GM23338 (cell line): Measurements from ENCODE around the gene PTPRN2. TPM values are rescaled to one million over a fixed set of nuclear protein-coding genes. Genes with fewer than 3 reads are reported as not detected.

Experiments used
- ATAC-seq: fragments of 200-7000 bp; cut with Tn5 transposase; 3 replicates; pipeline ENCODE4 v1.9.1; 2020
- DNase-seq: peaks from one replicate; pipeline ENCODE4 v3.0.0-alpha.2; 2015; ENCODE audit warnings: low spot score
- H2AFZ ChIP-seq: fragments of 200-600 bp; sonication (generic); 2 replicates; pipeline ENCODE4 v1.8.0; 2016; ENCODE audit warnings: antibody characterized with exemption, mild to moderate bottlenecking, moderate library complexity
- H3F3A ChIP-seq: fragments of 200-600 bp; sonication (generic); replicated peaks from 2 replicates; pipeline ENCODE4 v1.8.0; 2017; ENCODE audit warnings: antibody characterized with exemption, mixed run types, low read depth
- H3K27ac ChIP-seq: fragments of 200-600 bp; sonication (generic); 2 replicates; pipeline ENCODE4 v1.6.1; 2016; ENCODE audit warnings: low read depth
- H3K27me3 ChIP-seq: fragments of 200-600 bp; sonication (generic); 2 replicates; pipeline ENCODE4 v1.8.0; 2016; ENCODE audit warnings: mild to moderate bottlenecking, mixed run types, moderate library complexity; ENCODE audit not compliant: insufficient read depth
- H3K36me3 ChIP-seq: fragments of 200-600 bp; sonication (generic); 2 replicates; pipeline ENCODE4 v1.8.0; 2016; ENCODE audit warnings: mild to moderate bottlenecking; ENCODE audit not compliant: insufficient read depth
- H3K4me1 ChIP-seq: fragments of 200-600 bp; sonication (generic); 2 replicates; pipeline ENCODE4 v1.8.0; 2016; ENCODE audit warnings: mild to moderate bottlenecking, moderate library complexity; ENCODE audit not compliant: insufficient read depth
- H3K4me2 ChIP-seq: fragments of 200-600 bp; sonication (generic); 2 replicates; pipeline ENCODE4 v1.7.1; 2017; ENCODE audit warnings: mixed run types
- H3K4me3 ChIP-seq: fragments of 200-600 bp; sonication (generic); 2 replicates; pipeline ENCODE4 v1.6.1; 2016; ENCODE audit warnings: mixed run types
- H3K79me2 ChIP-seq: fragments of 200-600 bp; sonication (generic); replicated peaks from 2 replicates; pipeline ENCODE4 v1.8.0; 2017; ENCODE audit warnings: mild to moderate bottlenecking; ENCODE audit not compliant: insufficient read depth
- H3K9me2 ChIP-seq: fragments of 200-600 bp; sonication (generic); 2 replicates; pipeline ENCODE4 v1.8.0; 2017; ENCODE audit not compliant: insufficient read depth
- H4K20me1 ChIP-seq: fragments of 200-600 bp; sonication (generic); replicated peaks from 2 replicates; pipeline ENCODE4 v1.8.0; 2017; ENCODE audit warnings: mild to moderate bottlenecking; ENCODE audit not compliant: insufficient read depth
- H3K27ac Mint-ChIP-seq: 2 replicates; pipeline ENCODE4 v1.8.0; 2020; ENCODE audit warnings: inconsistent platforms, mild to moderate bottlenecking, moderate library complexity, mixed read lengths
- H3K27me3 Mint-ChIP-seq: 3 replicates; pipeline ENCODE4 v1.8.0; 2022; ENCODE audit warnings: low read depth, mild to moderate bottlenecking, moderate library complexity, mixed read lengths, inconsistent platforms; ENCODE audit not compliant: insufficient read depth, poor library complexity
- H3K36me3 Mint-ChIP-seq: 3 replicates; pipeline ENCODE4 v1.8.0; 2021; ENCODE audit warnings: low read depth, mild to moderate bottlenecking, inconsistent platforms, moderate library complexity, mixed read lengths
- H3K4me1 Mint-ChIP-seq: 3 replicates; pipeline ENCODE4 v1.8.0; 2020; ENCODE audit warnings: mild to moderate bottlenecking, inconsistent platforms, mixed read lengths
- H3K4me3 Mint-ChIP-seq: 3 replicates; pipeline ENCODE4 v1.8.0; 2021; ENCODE audit warnings: moderate library complexity, mild to moderate bottlenecking, inconsistent platforms, mixed read lengths
- H3K9me3 Mint-ChIP-seq: 3 replicates; pipeline ENCODE4 v1.8.0; 2020; ENCODE audit warnings: moderate library complexity, mild to moderate bottlenecking, inconsistent platforms, mixed read lengths
- CREB1 ChIP-seq: fragments of 250-450 bp; sonication (Bioruptor Pico); IDR thresholded peaks from 2 replicates; pipeline ENCODE4 v1.5.0; 2020; ENCODE audit warnings: low read depth, mild to moderate bottlenecking, moderate library complexity
- CTCF ChIP-seq, 2 experiments: fragments of 200-600 bp in 1 of 2; sonication (generic) in 1 of 2; conservative IDR thresholded peaks; 2 replicates each; pipeline versions ENCODE4 v1.5.1 to v1.6.1; 2016 to 2017; ENCODE audit warnings: antibody characterized with exemption in 2 of 2, low read depth in 2 of 2, mild to moderate bottlenecking in 2 of 2, moderate library complexity in 1 of 2
- ETS1 ChIP-seq: IDR thresholded peaks from 2 replicates; pipeline ENCODE4 v1.6.1; 2016; ENCODE audit warnings: antibody characterized with exemption
- EZH2 ChIP-seq: fragments of 200-600 bp; sonication (generic); IDR thresholded peaks from one replicate; pipeline ENCODE4 v1.8.0; 2017; ENCODE audit warnings: antibody characterized with exemption, mild to moderate bottlenecking, low read depth; ENCODE audit not compliant: unreplicated experiment
- EZH2phosphoT487 ChIP-seq: fragments of 200-600 bp; sonication (generic); IDR thresholded peaks from one replicate; pipeline ENCODE4 v1.8.1; 2018; ENCODE audit warnings: antibody characterized with exemption; ENCODE audit not compliant: unreplicated experiment
- JUNB ChIP-seq: IDR thresholded peaks from one replicate; pipeline ENCODE4 v1.6.1; 2016; ENCODE audit warnings: antibody characterized with exemption; ENCODE audit not compliant: unreplicated experiment
- NANOG ChIP-seq: IDR thresholded peaks from 2 replicates; pipeline ENCODE4 v1.6.1; 2016; ENCODE audit warnings: antibody characterized with exemption, borderline replicate concordance
- POLR2AphosphoS5 ChIP-seq: IDR thresholded peaks from 2 replicates; pipeline ENCODE4 v1.6.1; 2016; ENCODE audit warnings: antibody characterized with exemption, low read depth
- REST ChIP-seq: IDR thresholded peaks from one replicate; pipeline ENCODE4 v1.6.1; 2018; ENCODE audit warnings: antibody characterized with exemption; ENCODE audit not compliant: unreplicated experiment
- STAT1 ChIP-seq: IDR thresholded peaks from one replicate; pipeline ENCODE4 v1.6.1; 2016; ENCODE audit warnings: antibody characterized with exemption; ENCODE audit not compliant: unreplicated experiment
- ZNF114 ChIP-seq: fragments of 250-450 bp; sonication (Bioruptor Pico); IDR thresholded peaks from 2 replicates; pipeline ENCODE4 v1.5.0; 2020; ENCODE audit warnings: mild to moderate bottlenecking, moderate library complexity
- ZNF331 ChIP-seq: fragments of 250-450 bp; sonication (Bioruptor Pico); IDR thresholded peaks from 2 replicates; pipeline ENCODE4 v1.5.0; 2020; ENCODE audit warnings: low read depth, mild to moderate bottlenecking, moderate library complexity
- ZNF462 ChIP-seq: fragments of 250-450 bp; sonication (Bioruptor Pico); IDR thresholded peaks from 2 replicates; pipeline ENCODE4 v1.5.0; 2020; ENCODE audit warnings: mild to moderate bottlenecking, moderate library complexity
- polyA plus RNA-seq: library from polyadenylated mRNA; unstranded; fragments of >200 nt; fragmentation: Nextera tagmentation; extraction: Ambion mirVana; gene quantifications from 2 replicates; pipeline ENCODE4 v1.2.1, GENCODE V29; 2016
- total RNA-seq: library from RNA; depleted of rRNA; stranded (reverse); fragments of >200 nt; shearing (Covaris generic); gene quantifications from 2 replicates; pipeline ENCODE4 v1.2.3, GENCODE V29; 2014

The PTPRN2 gene
- total and polyA plus RNA-seq, 2 experiments from 2014 or later = 0.87 to 4.0 TPM

- H3K36me3 ChIP-seq = no peaks in the 10 kb centered on the region
- no peak overlapping the region for H3K4me3 ChIP-seq
- no peaks in the 10 kb centered on the region for H3F3A ChIP-seq
- no peaks in the 10 kb centered on the region for H4K20me1 ChIP-seq
- no peaks in the 10 kb centered on the region for H3K79me2 ChIP-seq
- Mint-ChIP-seq H3K9me3 (peaks cover 90% of the 10 kb centered on the region), H3K27ac (no peak overlapping the region), H3K27me3 (peaks cover 7% of the 10 kb centered on the region), H3K4me1 (no peaks in the 10 kb centered on the region), H3K4me3 (no peak overlapping the region), H3K36me3 (peaks cover 57% of the 10 kb centered on the region)
- TF ChIP-seq EZH2phosphoT487 (no peak), NANOG (no peak), REST (no peak), ZNF331 (CRISPR knock-in tag) (no peak), CTCF (conservative IDR thresholded peaks at IDR 0.05; ENCODE audit: low read depth in 2 of 2) (no peak), POLR2AphosphoS5 (no peak), JUNB (no peak), STAT1 (no peak), CREB1 (CRISPR knock-in tag) (no peak), ZNF114 (CRISPR knock-in tag) (no peak), ZNF462 (CRISPR knock-in tag) (no peak), EZH2 (no peak), ETS1 (no peak)
- H3K27ac ChIP-seq = no peak overlapping the region
- H3K9me2 ChIP-seq = no peaks in the 10 kb centered on the region
- H3K4me2 ChIP-seq = no peak overlapping the region
- ATAC-seq (no peak), DNase-seq (no peak)
- H3K4me1 ChIP-seq = no peaks in the 10 kb centered on the region
- H3K27me3 ChIP-seq = no peaks in the 10 kb centered on the region
- no peak overlapping the region for H2AFZ ChIP-seq
Measured at GRCh38 chr7:157763279-157764000, 824.2 kb downstream of the PTPRN2 start.
